ENCODE data around the gene KCNG2. TPM values are rescaled to one million over a fixed set of nuclear protein-coding genes. Genes with fewer than 3 reads are reported as not detected.

The KCNG2 gene
- total RNA-seq, 1 donor from 2014 or later = not detected

- DNase-seq = no peak
- intact Hi-C loops (cut with DNase I) = no loop called here
Observed at GRCh38 chr18:79781331-79781941, 16.3 kb upstream of the KCNG2 start.

GRCh38 chr18:79782566-79783308 is 15.0 kb upstream of the KCNG2 start:
- no peak for ATAC-seq (ENCODE audit: poor library complexity)
- intact Hi-C loops (cut with DNase I) = no loop called here
- DNase-seq = no peak

More at GRCh38 chr18:79781331-79781941, 16.3 kb upstream of the KCNG2 start:
- no peak for ATAC-seq (ENCODE audit: poor library complexity)

DNA sequence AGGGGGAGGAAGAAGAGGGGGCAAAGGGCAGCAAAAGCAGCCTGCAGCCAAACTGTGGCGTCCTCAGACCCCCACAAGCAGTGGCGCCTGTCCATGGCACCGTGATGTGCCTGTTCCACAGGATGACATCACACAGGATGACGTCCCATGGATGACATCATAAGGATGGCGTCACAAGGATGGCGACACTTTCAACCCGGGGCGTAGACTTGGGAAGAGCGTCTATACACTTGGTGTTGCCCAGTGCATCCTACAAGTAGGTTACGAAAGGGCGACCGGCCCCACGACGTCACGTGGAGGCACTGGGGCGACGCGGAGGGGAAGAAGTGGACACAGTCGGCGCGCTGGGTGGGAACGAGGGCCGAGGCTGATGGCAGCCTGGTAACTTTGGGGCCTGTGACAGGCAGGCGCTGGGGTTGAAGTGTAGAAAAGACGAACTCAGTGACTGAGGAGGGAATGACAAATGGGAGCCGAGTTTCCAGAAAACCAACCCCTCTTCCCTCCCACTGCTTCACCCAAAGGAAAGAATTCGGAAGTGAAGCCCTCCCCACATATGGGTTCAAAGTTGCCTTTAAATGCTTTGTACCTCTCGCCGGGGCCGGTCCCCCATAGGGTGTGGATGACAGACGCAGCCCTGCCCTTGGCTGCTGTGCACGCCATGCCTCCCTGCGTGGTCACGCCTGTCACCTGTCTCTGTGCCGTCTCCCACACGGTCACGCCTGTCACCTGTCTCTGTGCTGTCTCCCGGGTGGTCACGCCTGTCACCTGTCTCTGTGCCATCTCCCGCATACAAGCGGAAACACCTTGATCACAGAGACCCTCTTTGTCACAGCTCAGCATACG is 13.4 kb upstream of the KCNG2 start:
- ATAC-seq (ENCODE audit: poor library complexity) (no peak), DNase-seq (no peak)
- intact Hi-C loops (cut with DNase I) = no loop called here

DNA sequence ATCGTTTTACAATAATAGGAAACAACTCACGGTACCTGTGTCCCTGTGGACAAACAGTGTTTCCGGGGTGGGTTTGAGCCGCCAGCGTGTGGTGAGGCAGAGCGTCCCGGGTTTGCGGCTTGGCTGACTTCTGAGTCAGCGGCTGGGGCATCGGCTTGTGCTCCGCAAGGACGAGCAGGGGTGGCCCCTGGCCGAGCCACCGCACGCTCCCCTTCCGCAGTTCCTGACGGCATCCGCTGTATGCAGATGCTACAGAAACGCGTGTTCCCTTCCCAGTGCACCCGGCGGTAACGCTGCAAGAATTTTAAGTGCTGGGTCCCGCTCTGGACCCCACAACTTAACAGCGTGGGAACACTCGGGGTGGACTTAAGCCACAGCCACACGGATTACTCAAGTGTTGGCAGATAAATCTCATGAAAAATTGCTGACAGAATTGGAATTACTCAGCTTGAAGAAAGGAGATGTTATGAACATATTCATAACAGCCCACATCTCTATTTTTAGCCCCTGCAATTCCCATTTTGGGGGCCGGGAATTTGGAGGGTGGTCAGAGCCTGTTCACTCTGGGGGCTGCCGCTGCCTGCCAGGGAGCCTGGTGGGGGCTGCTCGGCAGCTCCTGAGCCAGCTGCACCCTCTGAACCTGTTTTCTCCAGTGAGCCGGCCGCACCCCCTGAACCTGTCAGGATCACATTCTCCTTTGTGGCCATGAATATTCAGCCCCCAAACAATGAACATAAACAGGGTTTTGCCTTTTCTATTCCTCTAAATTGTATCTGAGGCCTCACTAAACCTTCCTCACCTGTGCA is 12.6 kb upstream of the KCNG2 start:
- intact Hi-C loops (cut with DNase I) = no loop called here
- ATAC-seq (ENCODE audit: poor library complexity) (no peak), DNase-seq (no peak)

- ATAC-seq (ENCODE audit: poor library complexity) (no peak), DNase-seq (no peak)
- intact Hi-C loops (cut with DNase I) = no loop called here
Observed at GRCh38 chr18:79785831-79786230, 11.9 kb upstream of the KCNG2 start.

DNA sequence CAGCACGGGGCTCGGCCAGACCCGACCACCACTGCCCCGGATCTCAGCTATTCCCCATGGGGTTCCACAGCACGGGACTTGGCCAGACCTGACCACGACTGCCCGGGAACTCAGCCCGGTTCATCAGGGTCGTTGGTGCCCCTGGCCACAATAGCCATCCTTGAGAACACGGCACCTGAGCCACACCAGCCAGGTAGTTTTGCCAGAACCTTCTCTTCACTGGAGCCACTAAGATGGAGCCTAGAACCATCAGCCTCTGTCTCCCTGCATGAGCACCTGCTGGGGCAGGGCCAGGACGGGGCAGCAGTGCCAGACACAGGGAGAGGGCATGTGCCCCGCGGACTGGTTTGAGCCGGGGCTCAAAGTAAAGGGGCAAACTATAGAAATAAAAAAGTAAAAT is 11.4 kb upstream of the KCNG2 start:
- intact Hi-C loops (cut with DNase I) = no loop called here
- DNase-seq = no peak
- ATAC-seq (ENCODE audit: poor library complexity) = no peak

- intact Hi-C loops (cut with DNase I) = no loop called here
- ATAC-seq (ENCODE audit: poor library complexity) (no peak), DNase-seq (no peak)
Observed at GRCh38 chr18:79786786-79787526, 10.8 kb upstream of the KCNG2 start.

DNA sequence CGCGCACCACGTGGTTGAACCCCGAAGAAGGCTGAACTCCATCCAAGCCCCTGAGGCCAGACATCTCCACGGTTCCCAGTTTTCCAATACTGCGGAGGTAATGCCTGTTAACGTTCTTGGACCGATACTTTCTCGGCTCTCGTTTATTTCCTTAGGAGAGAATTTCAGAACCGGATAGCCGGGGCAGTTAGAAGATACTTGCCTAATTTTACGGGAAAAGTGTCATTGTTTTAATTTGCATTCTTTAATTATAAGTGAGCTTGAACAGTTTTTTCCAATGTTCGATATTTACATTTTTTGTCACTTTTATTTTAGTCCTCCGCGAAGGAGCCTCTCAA is 10.2 kb upstream of the KCNG2 start:
- DNase-seq (no peak), ATAC-seq (ENCODE audit: poor library complexity) (no peak)
- intact Hi-C loops (cut with DNase I) = no loop called here

GRCh38 chr18:79787865-79788733 is 9.6 kb upstream of the KCNG2 start:
- ATAC-seq (ENCODE audit: poor library complexity) = no peak
- no peak for DNase-seq
- intact Hi-C loops (cut with DNase I) = no loop called here

GRCh38 chr18:79788734-79789085 is 9.0 kb upstream of the KCNG2 start:
- no peak for DNase-seq
- intact Hi-C loops (cut with DNase I) = no loop called here

GRCh38 chr18:79789091-79789891 is 8.4 kb upstream of the KCNG2 start:
- ATAC-seq (ENCODE audit: poor library complexity) = no peak
- no peak for DNase-seq
- intact Hi-C loops (cut with DNase I) = no loop called here

More at GRCh38 chr18:79788734-79789085, 9.0 kb upstream of the KCNG2 start:
- ATAC-seq (ENCODE audit: poor library complexity) = no peak

DNA sequence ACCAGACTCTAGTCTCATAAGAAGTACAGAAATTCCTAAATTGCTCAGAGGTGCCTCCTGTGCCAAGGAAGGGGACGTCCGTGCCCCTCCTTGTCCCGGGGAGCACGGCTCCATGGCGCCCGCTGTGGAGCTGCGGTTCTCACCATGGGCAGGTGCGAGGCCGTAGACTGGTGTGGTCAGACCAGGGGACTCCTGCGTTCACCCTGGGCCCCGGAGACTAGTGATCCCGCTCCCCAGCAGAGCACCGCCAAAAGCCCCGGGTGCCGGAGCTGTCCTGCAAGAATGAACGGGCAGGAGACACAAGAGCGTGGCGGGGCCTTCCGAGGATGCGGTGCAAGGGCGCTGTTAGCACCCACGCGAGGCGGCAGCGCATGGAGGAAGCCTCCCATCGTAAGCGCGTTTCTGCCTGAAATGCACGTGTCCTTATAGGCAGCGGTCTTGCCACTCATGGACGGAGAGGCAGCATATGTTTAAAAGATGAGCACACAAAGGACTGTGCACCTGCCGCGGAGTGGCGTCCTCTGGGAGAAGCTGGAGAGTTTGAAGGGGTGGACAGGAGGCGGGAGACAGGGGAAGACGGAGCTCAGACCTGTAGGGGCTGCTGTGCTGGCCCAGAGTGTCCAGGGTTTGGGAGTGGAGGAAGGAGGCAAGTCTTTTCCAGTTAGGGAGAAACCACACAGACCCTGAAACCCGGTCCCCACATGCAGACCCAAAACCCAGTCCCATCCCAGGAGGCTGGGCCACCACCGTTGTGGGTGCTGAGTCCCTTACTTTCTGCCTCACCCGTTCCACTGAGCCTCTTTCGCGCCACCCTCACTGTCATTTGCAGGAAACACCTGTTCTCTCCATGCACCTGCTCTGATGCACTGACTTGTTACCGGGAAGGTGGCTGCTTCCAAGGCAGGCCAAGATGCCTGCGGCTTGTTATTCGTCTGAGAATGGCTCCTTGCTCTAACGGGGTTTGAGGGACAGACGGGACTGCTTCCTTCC is 7.5 kb upstream of the KCNG2 start:
- DNase-seq = no peak
- no peak for ATAC-seq (ENCODE audit: poor library complexity)
- intact Hi-C loops (cut with DNase I) = no loop called here

GRCh38 chr18:79790996-79791972 is 6.5 kb upstream of the KCNG2 start:
- peak; percentile 73 for DNase-seq
- peak; percentile 80 for ATAC-seq (ENCODE audit: poor library complexity)

More at GRCh38 chr18:79790996-79791972, 6.5 kb upstream of the KCNG2 start:
- intact Hi-C loops (cut with DNase I) = no loop called here
